CD8-positive, alpha-beta memory T cell (primary cell): ENCODE measurements around the gene MUCL1. TPM values are rescaled to one million over a fixed set of nuclear protein-coding genes. Genes with fewer than 3 reads are reported as not detected.
A peak's percentile ranks its signal among the peaks of the same experiment; 100 is the strongest.
"Not testable (repeated sequence)": the region's sequence is repeated elsewhere in the genome, so short reads cannot be mapped to it uniquely, and the experiment has no call there.

Experiments used
- CTCF ChIA-PET: fragments of 350-600 bp; sonication (Branson Sonifier 250); formaldehyde crosslinking; loops from one replicate; lab custom pipeline; 2021; ENCODE audit warnings: antibody characterized with exemption; lab: Charles Lee
- POLR2A ChIA-PET: fragments of 350-600 bp; sonication (Branson Sonifier 250); formaldehyde crosslinking; loops from one replicate; lab custom pipeline; 2021; ENCODE audit warnings: antibody characterized with exemption; lab: Charles Lee
- DNase-seq, 5 donors: peaks; one replicate each; pipeline versions ENCODE4 v3.0.0 to v3.0.0-alpha.2; 2020 to 2022; ENCODE audit warnings: mixed read lengths in 1 of 5
- H3K27ac ChIP-seq: one replicate; pipeline ENCODE4 v1.7.0; 2013; ENCODE audit warnings: low read depth, mild to moderate bottlenecking, low read length, moderate library complexity
- H3K27me3 ChIP-seq: 2 replicates; pipeline ENCODE4 v1.7.0; 2013; ENCODE audit warnings: low read length, mild to moderate bottlenecking; ENCODE audit not compliant: insufficient read depth, poor library complexity, severe bottlenecking
- H3K36me3 ChIP-seq: 2 replicates; pipeline ENCODE4 v1.7.0; 2013; ENCODE audit warnings: mild to moderate bottlenecking, low read length, moderate library complexity; ENCODE audit not compliant: insufficient read depth
- H3K4me1 ChIP-seq: 2 replicates; pipeline ENCODE4 v1.7.0; 2013; ENCODE audit warnings: mild to moderate bottlenecking, low read length, moderate library complexity; ENCODE audit not compliant: insufficient read depth
- H3K4me3 ChIP-seq: 2 replicates; pipeline ENCODE4 v1.7.0; 2013; ENCODE audit warnings: mild to moderate bottlenecking, low read length
- H3K9me3 ChIP-seq: 2 replicates; pipeline ENCODE4 v1.7.0; 2013; ENCODE audit warnings: mild to moderate bottlenecking, low read length
- H3K27ac Mint-ChIP-seq, 8 donors: one replicate each; pipeline ENCODE4 v1.8.0; 2020 to 2021; ENCODE audit warnings: mixed read lengths in 8 of 8, mild to moderate bottlenecking in 6 of 8, inconsistent platforms in 3 of 8, moderate library complexity in 3 of 8
- H3K27me3 Mint-ChIP-seq, 2 donors: one replicate each; pipeline ENCODE4 v1.8.0; 2020 to 2021; ENCODE audit warnings: mixed read lengths in 2 of 2, mild to moderate bottlenecking in 1 of 2, moderate library complexity in 1 of 2
- H3K36me3 Mint-ChIP-seq, 3 donors: one replicate each; pipeline ENCODE4 v1.8.0; 2020 to 2021; ENCODE audit warnings: mixed read lengths in 3 of 3, inconsistent platforms in 1 of 3, mild to moderate bottlenecking in 1 of 3
- H3K4me1 Mint-ChIP-seq, 3 donors: one replicate each; pipeline ENCODE4 v1.8.0; 2020 to 2021; ENCODE audit warnings: mixed read lengths in 3 of 3, inconsistent platforms in 1 of 3, mild to moderate bottlenecking in 1 of 3
- H3K4me3 Mint-ChIP-seq, 7 donors: one replicate each; pipeline ENCODE4 v1.8.0; 2020 to 2021; ENCODE audit warnings: mixed read lengths in 7 of 7, mild to moderate bottlenecking in 6 of 7, moderate library complexity in 4 of 7, inconsistent platforms in 2 of 7
- H3K9me3 Mint-ChIP-seq, 5 donors: one replicate each; pipeline ENCODE4 v1.8.0; 2020 to 2022; ENCODE audit warnings: mixed read lengths in 5 of 5, mild to moderate bottlenecking in 3 of 5, moderate library complexity in 2 of 5, inconsistent platforms in 1 of 5
- polyA plus RNA-seq: library from polyadenylated mRNA; unstranded; fragments of 300-500 nt; fragmentation: Illumina TruSeq; gene quantifications from one replicate; pipeline ENCODE4 v1.2.3, GENCODE V29; 2021
- total RNA-seq, 2 experiments: library from RNA; stranded (reverse); gene quantifications; one replicate each; pipeline ENCODE4 v1.2.3, GENCODE V29; 2021

Gene MUCL1
- total and polyA plus RNA-seq, 3 experiments from 2014 or later, result not detected

GRCh38 chr12:54879150-54879549 is 24.8 kb downstream of the MUCL1 start:
- H3K27ac Mint-ChIP-seq, result peak overlapping the region in 1 of 8 donors; percentile 20

GRCh38 chr12:54879579-54879978 is 25.3 kb downstream of the MUCL1 start:
- Histone ChIP-seq H3K4me3 (no peak overlapping the region), H3K9me3 (no peaks in the 10 kb centered on the region), H3K27ac (no peak overlapping the region), H3K27me3 (no peaks in the 10 kb centered on the region), H3K4me1 (no peaks in the 10 kb centered on the region), H3K36me3 (no peaks in the 10 kb centered on the region)
- Mint-ChIP-seq H3K27me3 (peaks cover 2 to 7% of the 10 kb centered on the region in 2 donors), H3K4me1 (no peaks in the 10 kb centered on the region), H3K4me3 (no peak overlapping the region), H3K9me3 (peaks cover 0 to 3% (median 0%) of the 10 kb centered on the region in 5 donors), H3K36me3 (no peaks in the 10 kb centered on the region), H3K27ac (no peak overlapping the region)
- no peak for DNase-seq
- ChIA-PET CTCF (no interaction called here), POLR2A (no interaction called here)

More at GRCh38 chr12:54879150-54879549, 24.8 kb downstream of the MUCL1 start:
- H3K36me3 ChIP-seq, result no peaks in the 10 kb centered on the region
- Mint-ChIP-seq H3K4me3 (no peak overlapping the region), H3K27me3 (peaks cover 0 to 9% of the 10 kb centered on the region in 2 donors), H3K4me1 (no peaks in the 10 kb centered on the region), H3K9me3 (no peaks in the 10 kb centered on the region), H3K36me3 (no peaks in the 10 kb centered on the region)
- no peaks in the 10 kb centered on the region for H3K4me1 ChIP-seq
- no peaks in the 10 kb centered on the region for H3K27me3 ChIP-seq
- H3K27ac ChIP-seq, result no peak overlapping the region
- CTCF ChIA-PET, result no interaction called here
- POLR2A ChIA-PET, result no interaction called here
- no peaks in the 10 kb centered on the region for H3K9me3 ChIP-seq
- H3K4me3 ChIP-seq, result no peak overlapping the region
- DNase-seq, result no peak

GRCh38 chr12:54882079-54882478 is 27.8 kb downstream of the MUCL1 start:
- H3K36me3 ChIP-seq, result no peaks in the 10 kb centered on the region
- CTCF ChIA-PET, result interaction anchor here (1.4 kb wide), 1 partner anchor 111 kb away, joined by 4 read pairs; no protein-coding TSS in a partner anchor
- no peak overlapping the region for H3K27ac ChIP-seq
- Mint-ChIP-seq H3K27me3 (peaks cover 6 to 12% of the 10 kb centered on the region in 2 donors), H3K4me3 (no peak overlapping the region), H3K27ac (no peak overlapping the region), H3K4me1 (no peaks in the 10 kb centered on the region), H3K36me3 (no peaks in the 10 kb centered on the region), H3K9me3 (peaks cover 0 to 5% (median 0%) of the 10 kb centered on the region in 5 donors)
- POLR2A ChIA-PET, result no interaction called here
- no peak overlapping the region for H3K4me3 ChIP-seq
- no peaks in the 10 kb centered on the region for H3K27me3 ChIP-seq
- H3K9me3 ChIP-seq, result no peaks in the 10 kb centered on the region
- DNase-seq, result no peak
- H3K4me1 ChIP-seq, result no peaks in the 10 kb centered on the region

- H3K9me3 ChIP-seq, H3K27ac Mint-ChIP-seq, H3K36me3 Mint-ChIP-seq, H3K4me3 ChIP-seq, H3K27me3 ChIP-seq, H3K36me3 ChIP-seq, H3K4me3 Mint-ChIP-seq, H3K9me3 Mint-ChIP-seq, H3K4me1 Mint-ChIP-seq, DNase-seq, POLR2A ChIA-PET, H3K4me1 ChIP-seq, H3K27ac ChIP-seq: not testable (repeated sequence)
- peaks cover 6 to 14% of the 10 kb centered on the region in 2 donors for H3K27me3 Mint-ChIP-seq
- CTCF ChIA-PET, result interaction anchor here (1.4 kb wide), 1 partner anchor 111 kb away, joined by 4 read pairs; no protein-coding TSS in a partner anchor
Measured at GRCh38 chr12:54882597-54882996, 28.3 kb downstream of the MUCL1 start.

- H3K27me3 ChIP-seq, H3K36me3 ChIP-seq, H3K9me3 Mint-ChIP-seq, CTCF ChIA-PET, DNase-seq, POLR2A ChIA-PET, H3K4me1 ChIP-seq, H3K36me3 Mint-ChIP-seq, H3K4me1 Mint-ChIP-seq, H3K4me3 Mint-ChIP-seq, H3K27ac Mint-ChIP-seq, H3K9me3 ChIP-seq, H3K4me3 ChIP-seq, H3K27ac ChIP-seq: not testable (repeated sequence)
- peaks cover 19 to 26% of the 10 kb centered on the region in 2 donors for H3K27me3 Mint-ChIP-seq
Measured at GRCh38 chr12:54888428-54888827, 34.1 kb downstream of the MUCL1 start.

- H3K27me3 ChIP-seq, result no peaks in the 10 kb centered on the region
- H3K27ac ChIP-seq, result no peak overlapping the region
- Mint-ChIP-seq H3K36me3 (peaks cover 0 to 4% (median 2%) of the 10 kb centered on the region in 3 donors), H3K27ac (no peak overlapping the region), H3K27me3 (peaks cover 16 to 26% of the 10 kb centered on the region in 2 donors), H3K4me1 (no peaks in the 10 kb centered on the region), H3K9me3 (no peaks in the 10 kb centered on the region), H3K4me3 (no peak overlapping the region)
- H3K36me3 ChIP-seq, result no peaks in the 10 kb centered on the region
- H3K9me3 ChIP-seq, result no peaks in the 10 kb centered on the region
- CTCF ChIA-PET, result no interaction called here
- no peak for DNase-seq
- no peak overlapping the region for H3K4me3 ChIP-seq
- no peaks in the 10 kb centered on the region for H3K4me1 ChIP-seq
- POLR2A ChIA-PET, result no interaction called here
Measured at GRCh38 chr12:54890339-54890738, 36.0 kb downstream of the MUCL1 start.

GRCh38 chr12:54891717-54892478 is 37.6 kb downstream of the MUCL1 start:
- Mint-ChIP-seq H3K27ac (peak overlapping the region in 1 of 8 donors; percentile 6), H3K36me3 (peaks cover 0 to 4% (median 2%) of the 10 kb centered on the region in 3 donors), H3K27me3 (peaks cover 14 to 20% of the 10 kb centered on the region in 2 donors), H3K4me1 (no peaks in the 10 kb centered on the region), H3K9me3 (no peaks in the 10 kb centered on the region), H3K4me3 (no peak overlapping the region)
- Histone ChIP-seq H3K9me3 (no peaks in the 10 kb centered on the region), H3K27me3 (no peaks in the 10 kb centered on the region), H3K4me1 (no peaks in the 10 kb centered on the region), H3K4me3 (no peak overlapping the region), H3K27ac (no peak overlapping the region), H3K36me3 (no peaks in the 10 kb centered on the region)
- no peak for DNase-seq
- POLR2A ChIA-PET, result no interaction called here
- CTCF ChIA-PET, result no interaction called here
